ENCODE data around the gene TNFAIP6.

Gene TNFAIP6

DNA sequence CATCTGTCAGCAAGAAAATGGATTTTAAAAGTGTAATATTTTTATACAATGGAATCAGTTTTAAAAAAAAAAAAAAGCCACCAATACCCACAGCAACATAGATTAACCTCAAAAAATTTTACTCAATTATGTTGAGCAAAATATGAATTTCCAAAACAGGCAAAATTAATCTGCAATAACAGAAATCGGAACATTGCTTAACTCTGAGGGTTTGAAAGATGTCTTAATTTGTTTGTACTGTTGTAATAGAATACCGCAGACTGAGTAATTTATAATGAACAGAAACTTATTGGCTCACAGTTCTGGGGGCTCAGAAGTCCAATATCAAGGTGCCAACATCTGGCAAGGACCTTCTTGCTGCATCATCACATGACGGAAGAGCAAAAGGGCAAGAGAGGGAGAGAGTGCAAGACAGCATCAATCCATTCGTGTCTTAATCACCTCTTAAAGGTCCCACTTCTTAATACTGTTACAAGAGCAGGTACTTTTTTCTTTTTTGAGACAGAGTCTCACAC lies 31.8 kb upstream of the TNFAIP6 start:
- no CpG with 5 or more reads among the region's 4 CpGs for WGBS (ENCODE audit: extremely low coverage, insufficient coverage, insufficient read length)
- Histone ChIP-seq H4K8ac (ENCODE audit: low read depth, low read length) (no peak overlapping the region), H3K79me1 (ENCODE audit: low read length) (no peaks in the 10 kb centered on the region), H3K36me3 (ENCODE audit: control insufficient read depth in 1 of 2, insufficient read depth in 2 of 2, low read length in 2 of 2) (no peaks in the 10 kb centered on the region), H3K27ac (ENCODE audit: low read depth, low read length) (no peak overlapping the region), H2AK5ac (ENCODE audit: low read length) (no peak overlapping the region), H3K79me2 (ENCODE audit: control insufficient read depth, insufficient read depth, low read length, poor library complexity) (no peaks in the 10 kb centered on the region), H2AFZ (ENCODE audit: insufficient read depth, low read length, poor library complexity) (no peak overlapping the region), H3K4me3 (ENCODE audit: low read depth, low read length) (no peak overlapping the region), H3K4me1 (ENCODE audit: control insufficient read depth in 1 of 2, insufficient read depth in 2 of 2, low read length in 2 of 2) (no peaks in the 10 kb centered on the region), H3K18ac (ENCODE audit: low read length) (no peak overlapping the region), H4K91ac (ENCODE audit: low read depth, low read length) (no peak overlapping the region), H3K27me3 (ENCODE audit: insufficient read depth, low read length) (no peaks in the 10 kb centered on the region), H3K9me3 (ENCODE audit: insufficient read depth, low read depth, low read length) (no peaks in the 10 kb centered on the region), H3K4me2 (ENCODE audit: low read length) (no peak overlapping the region), H3K4ac (ENCODE audit: low read depth, low read length) (no peak overlapping the region), H4K12ac (ENCODE audit: low read depth, low read length) (no peak overlapping the region), H2BK12ac (ENCODE audit: low read length) (no peak overlapping the region), H2BK5ac (ENCODE audit: low read depth, low read length, poor library complexity) (no peak overlapping the region), H2BK120ac (ENCODE audit: insufficient read depth, low read length, poor library complexity) (no peak overlapping the region), H3K23ac (ENCODE audit: low read length) (no peak overlapping the region), H3K9ac (ENCODE audit: low read length) (no peak overlapping the region), H3K14ac (ENCODE audit: low read length) (no peak overlapping the region)
- DNase-seq = no peak

DNA sequence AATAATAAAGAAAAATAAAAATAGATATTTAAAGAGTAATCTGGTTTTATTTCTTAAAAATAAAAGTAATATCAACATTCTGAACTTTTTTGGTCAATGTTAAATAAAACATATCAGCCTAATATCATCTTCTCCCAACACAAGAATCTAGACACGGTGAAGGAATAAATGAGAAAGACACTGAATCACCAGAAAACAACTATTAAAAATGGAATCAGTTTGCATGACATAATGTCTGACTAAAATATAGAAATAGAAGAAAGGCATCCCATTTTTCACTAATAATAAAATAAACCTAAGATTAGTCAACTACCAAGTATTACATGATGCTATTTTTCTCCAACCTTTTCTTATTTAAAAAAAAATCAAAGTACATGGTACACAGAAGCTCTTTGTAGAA lies 30.8 kb upstream of the TNFAIP6 start:
- H3K79me2 ChIP-seq (ENCODE audit: control insufficient read depth, insufficient read depth, low read length, poor library complexity) = no peaks in the 10 kb centered on the region

DNA sequence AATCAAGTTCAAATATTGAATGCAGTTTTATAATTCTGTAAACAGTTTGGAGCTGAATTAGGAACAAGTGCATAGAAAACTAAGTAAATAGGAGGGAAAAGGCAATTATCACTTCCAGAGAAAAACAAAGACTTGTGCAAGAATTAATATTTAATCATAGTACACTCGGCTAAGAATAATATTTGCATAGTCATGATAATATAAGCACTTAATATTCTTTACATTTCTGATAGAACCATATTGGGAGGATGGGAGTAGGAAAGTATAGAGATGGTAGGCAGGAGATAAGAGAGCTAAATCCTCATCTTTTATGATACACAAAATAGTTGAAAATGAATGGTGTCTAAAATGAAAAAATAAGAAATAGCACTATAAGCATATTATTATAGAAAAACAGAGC lies 27.4 kb upstream of the TNFAIP6 start:
- H2BK12ac ChIP-seq (ENCODE audit: low read length) = no peak overlapping the region
- no peak overlapping the region for H4K12ac ChIP-seq (ENCODE audit: low read depth, low read length)
- H3K9ac ChIP-seq (ENCODE audit: low read length) = no peak overlapping the region
- H3K9me3 ChIP-seq (ENCODE audit: insufficient read depth, low read depth, low read length) = no peaks in the 10 kb centered on the region
- no peak overlapping the region for H2BK5ac ChIP-seq (ENCODE audit: low read depth, low read length, poor library complexity)
- H3K4me1 ChIP-seq (ENCODE audit: control insufficient read depth in 1 of 2, insufficient read depth in 2 of 2, low read length in 2 of 2) = no peaks in the 10 kb centered on the region
- no CpG with 5 or more reads among the region's 1 CpG for WGBS (ENCODE audit: extremely low coverage, insufficient coverage, insufficient read length)
- H3K79me1 ChIP-seq (ENCODE audit: low read length) = no peaks in the 10 kb centered on the region
- H4K8ac ChIP-seq (ENCODE audit: low read depth, low read length) = no peak overlapping the region
- no peak overlapping the region for H2BK120ac ChIP-seq (ENCODE audit: insufficient read depth, low read length, poor library complexity)
- no peak overlapping the region for H4K91ac ChIP-seq (ENCODE audit: low read depth, low read length)
- no peak overlapping the region for H3K27ac ChIP-seq (ENCODE audit: low read depth, low read length)
- no peaks in the 10 kb centered on the region for H3K79me2 ChIP-seq (ENCODE audit: control insufficient read depth, insufficient read depth, low read length, poor library complexity)
- no peak overlapping the region for H3K4me3 ChIP-seq (ENCODE audit: low read depth, low read length)
- no peak overlapping the region for H3K23ac ChIP-seq (ENCODE audit: low read length)
- H3K4ac ChIP-seq (ENCODE audit: low read depth, low read length) = no peak overlapping the region
- no peak overlapping the region for H2AK5ac ChIP-seq (ENCODE audit: low read length)
- H3K4me2 ChIP-seq (ENCODE audit: low read length) = no peak overlapping the region
- H3K14ac ChIP-seq (ENCODE audit: low read length) = no peak overlapping the region
- no peaks in the 10 kb centered on the region for H3K27me3 ChIP-seq (ENCODE audit: insufficient read depth, low read length)
- no peaks in the 10 kb centered on the region for H3K36me3 ChIP-seq (ENCODE audit: control insufficient read depth in 1 of 2, insufficient read depth in 2 of 2, low read length in 2 of 2)
- DNase-seq = no peak
- H3K18ac ChIP-seq (ENCODE audit: low read length) = no peak overlapping the region
- no peak overlapping the region for H2AFZ ChIP-seq (ENCODE audit: insufficient read depth, low read length, poor library complexity)

More for the DNA sequence above, 30.8 kb upstream of the TNFAIP6 start:
- Histone ChIP-seq H4K91ac (ENCODE audit: low read depth, low read length) (no peak overlapping the region), H3K36me3 (ENCODE audit: control insufficient read depth in 1 of 2, insufficient read depth in 2 of 2, low read length in 2 of 2) (no peaks in the 10 kb centered on the region), H3K4me1 (ENCODE audit: control insufficient read depth in 1 of 2, insufficient read depth in 2 of 2, low read length in 2 of 2) (no peaks in the 10 kb centered on the region), H2BK5ac (ENCODE audit: low read depth, low read length, poor library complexity) (no peak overlapping the region), H2AFZ (ENCODE audit: insufficient read depth, low read length, poor library complexity) (no peak overlapping the region), H3K27me3 (ENCODE audit: insufficient read depth, low read length) (no peaks in the 10 kb centered on the region), H4K12ac (ENCODE audit: low read depth, low read length) (no peak overlapping the region), H3K9ac (ENCODE audit: low read length) (no peak overlapping the region), H3K27ac (ENCODE audit: low read depth, low read length) (no peak overlapping the region), H3K23ac (ENCODE audit: low read length) (no peak overlapping the region), H3K4ac (ENCODE audit: low read depth, low read length) (no peak overlapping the region), H3K14ac (ENCODE audit: low read length) (no peak overlapping the region), H3K18ac (ENCODE audit: low read length) (no peak overlapping the region), H3K4me3 (ENCODE audit: low read depth, low read length) (no peak overlapping the region), H4K8ac (ENCODE audit: low read depth, low read length) (no peak overlapping the region), H2BK120ac (ENCODE audit: insufficient read depth, low read length, poor library complexity) (no peak overlapping the region), H3K79me1 (ENCODE audit: low read length) (no peaks in the 10 kb centered on the region), H2AK5ac (ENCODE audit: low read length) (no peak overlapping the region), H3K4me2 (ENCODE audit: low read length) (no peak overlapping the region), H3K9me3 (ENCODE audit: insufficient read depth, low read depth, low read length) (no peaks in the 10 kb centered on the region), H2BK12ac (ENCODE audit: low read length) (no peak overlapping the region)
- WGBS (ENCODE audit: extremely low coverage, insufficient coverage, insufficient read length) = no CpG with 5 or more reads among the region's 1 CpG
- DNase-seq = no peak

DNA sequence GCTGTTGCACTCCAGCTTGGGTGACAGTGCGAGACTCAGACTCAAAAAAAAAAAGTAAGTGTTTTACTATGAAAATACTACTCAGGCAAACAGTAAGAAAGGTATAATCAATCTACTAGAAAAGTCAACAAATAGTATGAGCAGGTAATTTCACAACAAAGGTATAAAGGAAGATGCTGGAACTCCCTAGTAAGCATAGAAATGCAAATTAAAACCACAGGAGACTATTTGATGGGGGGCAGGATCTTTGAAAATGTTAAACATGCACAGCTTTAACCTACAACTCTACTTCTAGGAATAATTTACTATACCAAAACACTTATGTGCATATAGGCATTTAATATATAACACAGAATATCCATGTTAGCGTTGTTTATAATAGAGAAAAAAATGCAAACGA lies 24.3 kb upstream of the TNFAIP6 start:
- no peak overlapping the region for H3K4me2 ChIP-seq (ENCODE audit: low read length)
- H2AFZ ChIP-seq (ENCODE audit: insufficient read depth, low read length, poor library complexity) = no peak overlapping the region
- H3K36me3 ChIP-seq (ENCODE audit: control insufficient read depth in 1 of 2, insufficient read depth in 2 of 2, low read length in 2 of 2) = no peaks in the 10 kb centered on the region
- no peaks in the 10 kb centered on the region for H3K4me1 ChIP-seq (ENCODE audit: control insufficient read depth in 1 of 2, insufficient read depth in 2 of 2, low read length in 2 of 2)
- no peaks in the 10 kb centered on the region for H3K79me2 ChIP-seq (ENCODE audit: control insufficient read depth, insufficient read depth, low read length, poor library complexity)
- no peak overlapping the region for H2BK5ac ChIP-seq (ENCODE audit: low read depth, low read length, poor library complexity)
- H3K9ac ChIP-seq (ENCODE audit: low read length) = no peak overlapping the region
- H4K91ac ChIP-seq (ENCODE audit: low read depth, low read length) = no peak overlapping the region
- no CpG with 5 or more reads among the region's 3 CpGs for WGBS (ENCODE audit: extremely low coverage, insufficient coverage, insufficient read length)
- H3K4me3 ChIP-seq (ENCODE audit: low read depth, low read length) = no peak overlapping the region
- H3K14ac ChIP-seq (ENCODE audit: low read length) = no peak overlapping the region
- H3K79me1 ChIP-seq (ENCODE audit: low read length) = no peaks in the 10 kb centered on the region
- H3K18ac ChIP-seq (ENCODE audit: low read length) = no peak overlapping the region
- H2AK5ac ChIP-seq (ENCODE audit: low read length) = no peak overlapping the region
- H3K9me3 ChIP-seq (ENCODE audit: insufficient read depth, low read depth, low read length) = no peaks in the 10 kb centered on the region
- no peak overlapping the region for H3K23ac ChIP-seq (ENCODE audit: low read length)
- no peaks in the 10 kb centered on the region for H3K27me3 ChIP-seq (ENCODE audit: insufficient read depth, low read length)
- H3K4ac ChIP-seq (ENCODE audit: low read depth, low read length) = no peak overlapping the region
- H4K12ac ChIP-seq (ENCODE audit: low read depth, low read length) = no peak overlapping the region
- no peak for DNase-seq
- no peak overlapping the region for H2BK12ac ChIP-seq (ENCODE audit: low read length)
- H2BK120ac ChIP-seq (ENCODE audit: insufficient read depth, low read length, poor library complexity) = no peak overlapping the region
- no peak overlapping the region for H4K8ac ChIP-seq (ENCODE audit: low read depth, low read length)
- no peak overlapping the region for H3K27ac ChIP-seq (ENCODE audit: low read depth, low read length)

Data from trophoblast cell (in vitro differentiated cells and primary cell).